IPS-18c (cell line): Measurements from ENCODE around the gene FOLR2.
"Not testable (repeated sequence)": the region's sequence is repeated elsewhere in the genome, so short reads cannot be mapped to it uniquely, and the experiment has no call there.

Source experiments
- H3K4me3 ChIP-seq: 2 replicates; pipeline ENCODE4 v1.7.0; 2013; ENCODE audit warnings: low read depth, mild to moderate bottlenecking, low read length, moderate library complexity; ENCODE audit not compliant: insufficient read depth
- H3K9me3 ChIP-seq: one replicate; pipeline ENCODE4 v1.6.1; 2013; ENCODE audit warnings: mild to moderate bottlenecking, low read length, moderate library complexity; ENCODE audit not compliant: control insufficient read depth, insufficient read depth

Gene FOLR2

GRCh38 chr11:72201445-72201844, 15.1 kb upstream of the FOLR2 start:
- not testable (repeated sequence) for H3K4me3 ChIP-seq

GRCh38 chr11:72202571-72202970, 14.0 kb upstream of the FOLR2 start:
- no peaks in the 10 kb centered on the region for H3K9me3 ChIP-seq

More at GRCh38 chr11:72201445-72201844, 15.1 kb upstream of the FOLR2 start:
- H3K9me3 ChIP-seq = not testable (repeated sequence)

GRCh38 chr11:72203163-72203562, 13.4 kb upstream of the FOLR2 start:
- Histone ChIP-seq H3K9me3 (no peaks in the 10 kb centered on the region), H3K4me3 (no peak overlapping the region)

More at GRCh38 chr11:72202571-72202970, 14.0 kb upstream of the FOLR2 start:
- no peak overlapping the region for H3K4me3 ChIP-seq

GRCh38 chr11:72204886-72205285, 11.7 kb upstream of the FOLR2 start:
- Histone ChIP-seq H3K4me3 (no peak overlapping the region), H3K9me3 (no peaks in the 10 kb centered on the region)

- H3K9me3 ChIP-seq, H3K4me3 ChIP-seq: not testable (repeated sequence)
Observed at GRCh38 chr11:72206794-72207193, 9.8 kb upstream of the FOLR2 start.

- H3K9me3 ChIP-seq = no peaks in the 10 kb centered on the region
- H3K4me3 ChIP-seq = no peak overlapping the region
Observed at GRCh38 chr11:72208281-72208680, 8.3 kb upstream of the FOLR2 start.

GRCh38 chr11:72209101-72209500, 7.5 kb upstream of the FOLR2 start:
- H3K9me3 ChIP-seq = no peaks in the 10 kb centered on the region
- no peak overlapping the region for H3K4me3 ChIP-seq

GRCh38 chr11:72217841-72218240, 1.2 kb downstream of the FOLR2 start:
- H3K4me3 ChIP-seq = no peak overlapping the region
- peaks cover 2% of the 10 kb centered on the region for H3K9me3 ChIP-seq

- no peak overlapping the region for H3K4me3 ChIP-seq
- H3K9me3 ChIP-seq = peaks cover 2% of the 10 kb centered on the region
Observed at GRCh38 chr11:72218251-72218745, 1.7 kb downstream of the FOLR2 start.

GRCh38 chr11:72220696-72221363, 4.2 kb downstream of the FOLR2 start:
- H3K9me3 ChIP-seq = peaks cover 2% of the 10 kb centered on the region

GRCh38 chr11:72221386-72222075, 4.9 kb downstream of the FOLR2 start:
- peaks cover 2% of the 10 kb centered on the region for H3K9me3 ChIP-seq
- H3K4me3 ChIP-seq = no peak overlapping the region

More at GRCh38 chr11:72220696-72221363, 4.2 kb downstream of the FOLR2 start:
- H3K4me3 ChIP-seq = no peak overlapping the region

GRCh38 chr11:72222106-72222891, 5.7 kb downstream of the FOLR2 start:
- Histone ChIP-seq H3K4me3 (peak overlapping the region; percentile 57), H3K9me3 (peaks cover 2% of the 10 kb centered on the region)

- Histone ChIP-seq H3K4me3 (peak overlapping the region; percentile 83), H3K9me3 (peaks cover 2% of the 10 kb centered on the region)
Observed at GRCh38 chr11:72222907-72223614, 6.5 kb downstream of the FOLR2 start.

- Histone ChIP-seq H3K9me3 (peaks cover 2% of the 10 kb centered on the region), H3K4me3 (peak overlapping the region; percentile 83)
Observed at GRCh38 chr11:72223615-72224563, 7.3 kb downstream of the FOLR2 start.

GRCh38 chr11:72224564-72225410, 8.2 kb downstream of the FOLR2 start, which contains the start of gene INPPL1:
Gene INPPL1, plus strand, starts transcription at chr11:72224767. Its CDS starts 218 bp downstream, at chr11:72224985.
- H3K4me3 ChIP-seq = peak within 1 kb of the TSS; percentile 83

More at GRCh38 chr11:72224564-72225410, 8.2 kb downstream of the FOLR2 start, which contains the start of gene INPPL1:
- peaks cover under 1% of the 10 kb centered on the region for H3K9me3 ChIP-seq
